ENCODE results near the gene TMEM243.
"Not testable (repeated sequence)": the region's sequence is repeated elsewhere in the genome, so short reads cannot be mapped to it uniquely, and the experiment has no call there.

TMEM243 gene

GRCh38 chr7:87219545-87220025 is at the start of gene TMEM243:
TMEM243 (minus strand) TSS chr7:87219732; CDS start chr7:87219503, 229 bp downstream.
- peak; percentile 87 for DNase-seq

DNA sequence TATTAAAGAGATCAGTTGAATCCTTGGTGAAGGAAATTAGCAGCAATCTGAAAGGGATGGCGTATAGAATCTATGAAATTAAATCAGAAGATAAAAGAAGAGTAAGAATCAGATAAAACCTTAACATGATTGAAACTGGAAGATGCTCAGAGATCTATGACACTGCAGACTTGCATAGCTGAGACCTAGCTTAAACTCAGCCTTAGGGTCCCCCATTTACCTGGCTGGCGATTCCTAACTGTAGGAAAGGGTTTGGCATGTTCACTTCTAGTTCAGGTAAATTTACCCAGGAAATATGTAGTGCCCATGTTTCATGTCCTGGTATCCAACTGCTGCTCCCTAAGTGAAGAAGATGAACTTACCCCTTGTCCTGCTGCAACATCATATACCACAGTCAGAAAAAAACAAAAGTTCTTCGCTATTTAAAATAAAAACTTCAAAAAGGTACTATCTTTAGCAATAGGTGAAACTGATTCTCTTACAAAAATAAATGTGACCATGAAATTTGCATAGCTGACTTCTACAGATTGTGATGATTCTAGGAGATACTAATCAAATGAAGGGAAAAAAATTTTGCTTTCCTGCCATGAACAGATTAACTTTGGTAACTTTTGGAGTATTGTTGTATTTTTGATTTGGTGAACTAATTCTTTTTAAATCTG is 47.8 kb upstream of the TMEM243 start:
- DNase-seq, result no peak

GRCh38 chr7:87263537-87263936 is 44.0 kb upstream of the TMEM243 start:
- no peak for DNase-seq

GRCh38 chr7:87253589-87254087 is 34.1 kb upstream of the TMEM243 start:
- DNase-seq, result no peak

DNA sequence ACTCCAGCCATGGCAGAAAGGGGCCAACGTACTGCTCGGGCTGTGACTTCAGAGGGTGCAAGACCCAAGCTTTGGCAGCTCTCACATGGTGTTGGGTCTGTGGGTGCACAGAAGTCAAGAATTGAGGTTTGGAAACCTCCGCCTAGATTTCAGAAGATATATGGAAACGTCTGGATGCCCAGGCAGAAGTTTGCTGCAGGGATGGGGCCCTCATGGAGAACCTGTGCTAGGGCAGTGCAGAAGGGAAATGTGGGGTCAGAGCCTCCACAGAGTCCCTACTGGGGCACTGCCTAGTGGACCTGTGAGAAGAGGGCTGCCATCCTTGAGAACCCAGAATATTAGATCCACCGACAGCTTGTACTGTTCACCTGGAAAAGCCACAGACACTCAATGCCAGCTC is 26.1 kb upstream of the TMEM243 start:
- not testable (repeated sequence) for DNase-seq

- not testable (repeated sequence) for DNase-seq
These were observed 19.0 kb upstream of the TMEM243 start for GRCh38 chr7:87238464-87239051.

DNA sequence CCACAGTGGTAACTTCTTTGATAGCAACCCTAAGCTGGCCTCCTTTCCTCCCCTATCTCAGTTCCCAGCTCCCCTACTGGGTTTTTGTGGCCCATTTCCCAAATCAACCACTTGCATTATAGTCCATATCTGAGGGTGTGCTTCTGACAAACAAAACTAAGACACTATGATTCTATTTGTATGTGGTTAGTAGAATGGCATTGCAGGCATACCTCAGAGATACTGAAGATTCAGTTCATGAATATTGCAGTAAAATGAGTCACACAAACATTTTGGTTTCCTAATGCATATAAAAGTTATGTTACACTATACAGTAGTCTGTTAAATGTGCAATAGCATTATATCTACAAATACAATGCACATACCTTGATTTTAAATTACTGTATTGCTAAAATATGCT is 15.4 kb upstream of the TMEM243 start:
- no peak for DNase-seq

DNA sequence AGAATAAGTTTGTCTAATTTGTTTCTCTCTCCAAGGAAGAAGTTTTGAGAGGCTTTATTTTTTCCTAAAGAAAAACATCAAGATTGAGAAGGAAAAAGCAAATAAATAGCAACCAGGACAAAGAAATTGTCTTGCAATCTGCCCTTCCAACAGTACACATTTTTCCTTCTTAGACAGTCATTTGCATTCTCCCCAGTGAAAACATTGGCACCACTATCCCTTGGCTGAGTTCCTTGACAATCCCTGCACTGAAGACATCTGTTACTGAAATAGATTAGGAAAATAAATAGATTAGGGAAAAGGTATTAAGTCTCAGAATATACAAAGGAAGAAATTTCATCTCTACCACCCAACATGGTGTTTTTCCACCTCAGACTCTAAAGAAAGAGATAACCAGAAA is 12.2 kb upstream of the TMEM243 start:
- DNase-seq, result no peak

GRCh38 chr7:87231258-87231657 is 11.7 kb upstream of the TMEM243 start:
- no peak for DNase-seq

DNA sequence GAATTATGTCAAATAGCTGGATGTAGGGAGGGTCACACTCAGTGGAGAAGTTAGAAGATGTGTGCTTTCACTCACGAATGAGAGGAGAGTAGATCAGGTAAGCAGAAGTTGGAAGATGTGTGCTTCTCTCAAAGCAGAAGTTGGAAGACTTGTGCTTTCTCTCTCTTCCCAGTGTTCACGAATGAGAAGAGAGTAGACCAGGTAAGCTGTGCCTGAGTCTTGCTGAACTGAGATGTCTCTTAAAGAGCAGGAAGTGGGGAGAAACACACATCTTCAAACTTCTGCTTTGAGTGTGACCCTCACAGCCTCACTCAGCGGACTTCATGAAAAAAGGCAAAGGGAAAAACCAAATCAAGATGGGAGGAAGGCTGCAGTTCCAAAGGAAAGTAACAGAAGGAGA is 7.0 kb upstream of the TMEM243 start:
- no peak for DNase-seq

DNA sequence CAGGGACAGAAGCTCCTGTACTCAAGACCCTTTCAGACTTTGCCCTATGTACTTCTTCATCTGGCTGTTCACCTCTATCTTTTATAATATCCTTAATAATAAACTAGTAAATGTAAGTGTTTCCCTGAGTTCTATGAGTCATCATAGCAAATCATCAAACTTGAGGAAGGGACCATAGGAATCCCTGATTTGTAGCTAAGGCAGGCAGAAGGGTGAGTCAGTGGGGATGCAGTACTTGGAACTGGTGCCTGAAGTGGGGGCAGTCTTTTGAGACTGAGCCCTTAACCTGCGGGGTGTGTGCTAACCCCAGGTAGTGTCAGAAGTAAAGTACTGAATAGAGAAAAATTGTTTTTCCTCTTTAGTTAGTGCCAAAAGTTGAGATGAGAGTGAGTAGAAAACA is 6.2 kb upstream of the TMEM243 start:
- DNase-seq, result no peak

DNA sequence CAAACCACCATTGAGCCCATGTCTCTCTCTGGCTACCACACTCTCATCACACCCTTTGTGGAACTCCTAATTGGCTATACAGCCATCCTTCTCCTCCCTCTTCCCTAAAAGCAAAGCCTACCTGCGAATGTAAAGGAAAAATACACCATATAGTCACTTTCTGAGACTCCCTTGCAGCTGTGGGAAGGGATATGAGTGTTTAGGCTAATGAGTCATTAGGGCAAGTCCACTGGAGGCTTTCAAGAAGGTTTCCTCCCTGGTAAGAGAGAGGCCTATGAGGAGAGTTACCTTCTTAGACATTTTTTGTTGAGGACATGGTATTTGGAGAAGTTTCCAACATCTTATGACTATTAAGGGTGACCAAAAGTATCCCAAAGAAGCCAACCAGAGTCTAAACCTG is 4.1 kb upstream of the TMEM243 start:
- no peak for DNase-seq

DNA sequence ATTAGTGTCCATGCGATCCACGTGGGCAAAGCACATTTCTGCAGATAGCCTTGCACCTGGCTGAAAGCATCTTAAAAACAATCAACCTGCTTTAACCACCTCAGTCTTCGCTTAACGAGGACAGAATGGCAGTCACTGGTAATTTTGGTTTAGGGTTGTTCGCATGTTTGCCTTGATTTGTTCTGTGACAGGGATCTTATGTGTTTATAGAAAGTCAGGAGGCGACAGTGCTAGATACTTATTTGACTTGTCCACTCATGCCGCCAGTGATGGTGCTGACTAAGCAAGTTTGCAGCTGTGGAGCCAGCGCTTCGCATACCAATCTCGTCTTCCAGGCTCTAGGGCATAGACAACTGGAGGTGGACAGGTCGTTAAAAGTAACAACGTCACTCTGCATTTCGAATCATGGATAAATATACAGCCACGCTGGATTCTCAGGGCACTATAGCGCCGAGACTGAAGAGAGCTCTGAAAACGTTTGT is 1.2 kb upstream of the TMEM243 start:
- DNase-seq, result no peak

- DNase-seq, result peak; percentile 81
These were observed 648 bp upstream of the TMEM243 start for GRCh38 chr7:87220026-87220733.

GRCh38 chr7:87218796-87219544 is 562 bp downstream of the TMEM243 start:
- DNase-seq, result peak; percentile 56

GRCh38 chr7:87217983-87218653 is 1.4 kb downstream of the TMEM243 start:
- DNase-seq, result no peak

GRCh38 chr7:87216701-87217508 is 2.6 kb downstream of the TMEM243 start:
- peak; percentile 49 for DNase-seq

- DNase-seq, result peak; percentile 24
These were observed 4.5 kb downstream of the TMEM243 start for GRCh38 chr7:87215046-87215445.

GRCh38 chr7:87213811-87214210 is 5.7 kb downstream of the TMEM243 start:
- DNase-seq, result no peak

DNA sequence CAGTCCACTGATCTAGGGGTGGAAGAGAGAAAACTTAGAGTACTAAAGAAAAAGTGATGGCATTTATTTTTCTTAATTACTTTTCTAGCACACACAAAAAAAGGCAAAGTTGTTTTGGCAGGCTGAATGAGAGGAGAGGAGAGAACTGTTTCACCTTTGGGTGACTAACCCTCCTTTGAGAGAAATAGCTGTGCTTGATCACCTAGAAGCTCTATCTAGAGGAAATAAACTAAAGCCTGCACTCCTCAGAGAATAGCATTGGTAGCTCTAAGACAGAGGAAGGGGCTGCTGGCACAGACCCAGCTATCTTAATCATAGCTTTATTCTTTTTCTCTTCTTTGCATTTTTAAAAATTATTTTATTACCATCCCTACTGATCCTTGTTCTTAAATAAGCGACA is 6.3 kb downstream of the TMEM243 start:
- no peak for DNase-seq

- no peak for DNase-seq
These were observed 7.0 kb downstream of the TMEM243 start for GRCh38 chr7:87212498-87212897.

DNA sequence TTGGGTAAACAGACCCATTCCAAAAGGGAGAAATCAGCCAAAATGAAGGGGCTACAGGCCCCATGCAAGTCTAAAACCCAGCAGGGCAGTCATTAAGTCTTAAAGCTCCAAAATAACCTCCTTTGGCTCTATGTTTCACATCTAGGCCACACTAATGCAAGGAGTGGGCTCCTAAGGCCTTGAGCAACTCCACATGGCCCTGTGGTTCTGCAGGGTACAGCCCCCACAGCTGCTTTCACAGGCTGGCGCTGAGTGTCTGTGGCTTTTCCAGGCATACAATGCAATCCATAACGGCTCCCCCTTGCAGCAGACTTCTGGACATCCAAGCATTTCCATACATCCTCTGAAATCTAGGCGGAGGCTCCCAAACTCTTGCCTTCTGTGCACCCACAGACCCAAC is 9.0 kb downstream of the TMEM243 start:
- DNase-seq, result no peak

Data from CD4-positive, alpha-beta T cell treated with Interferon gamma for 1 hour (primary cell).